HL-60/S4 (cell line): Measurements from ENCODE around the gene GTF3C5.
"Not testable (repeated sequence)": the region's sequence is repeated elsewhere in the genome, so short reads cannot be mapped to it uniquely, and the experiment has no call there.

Experiments
- in situ Hi-C: fragments of 300-500 bp; cut with MboI; formaldehyde crosslinking; loops from 2 replicates; pipeline ENCODE4 v1.14.3; 2022; ENCODE audit warnings: low sequenced_read_pairs

The GTF3C5 gene

DNA sequence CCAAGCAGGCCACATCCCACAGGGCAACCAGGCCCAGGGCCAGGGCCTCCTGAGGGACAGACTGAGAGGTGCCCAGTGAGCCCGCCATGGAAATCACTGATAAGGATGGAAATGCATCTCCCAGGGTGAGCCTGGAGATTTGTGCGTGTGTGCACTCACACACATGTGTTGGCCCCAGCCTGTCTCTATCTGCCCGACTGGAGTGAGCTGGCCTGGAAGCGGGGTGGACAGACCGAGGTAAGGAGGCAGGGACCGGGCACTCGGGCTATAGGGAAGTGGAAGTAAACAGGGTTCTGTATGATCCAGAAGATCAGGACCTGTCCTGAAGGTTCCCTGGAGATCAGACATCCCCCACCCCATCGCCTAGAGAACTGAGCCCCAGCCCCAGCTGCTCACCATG lies 34.9 kb upstream of the GTF3C5 start:
- in situ Hi-C loops = no loop called here

DNA sequence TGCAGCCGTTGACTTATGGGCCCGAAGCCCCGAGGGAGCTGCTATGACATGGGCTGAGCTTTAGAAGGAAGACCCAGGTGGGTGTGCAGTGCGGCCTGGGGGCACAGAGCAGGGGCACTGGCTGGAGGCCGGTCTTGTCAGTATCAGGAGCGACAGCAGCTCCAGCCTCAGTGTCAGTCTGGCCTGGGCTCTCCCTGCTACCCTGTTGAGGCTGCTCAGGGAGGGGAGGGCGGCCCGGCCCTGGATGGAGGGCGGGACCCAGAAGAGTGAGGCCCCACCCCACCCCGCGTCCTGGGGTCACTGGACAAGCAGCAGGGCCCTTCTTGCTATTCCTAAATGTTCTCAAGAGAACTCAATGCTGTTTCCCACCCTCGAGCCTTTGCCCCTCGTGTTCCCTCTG lies 34.3 kb upstream of the GTF3C5 start:
- in situ Hi-C loops = no loop called here

DNA sequence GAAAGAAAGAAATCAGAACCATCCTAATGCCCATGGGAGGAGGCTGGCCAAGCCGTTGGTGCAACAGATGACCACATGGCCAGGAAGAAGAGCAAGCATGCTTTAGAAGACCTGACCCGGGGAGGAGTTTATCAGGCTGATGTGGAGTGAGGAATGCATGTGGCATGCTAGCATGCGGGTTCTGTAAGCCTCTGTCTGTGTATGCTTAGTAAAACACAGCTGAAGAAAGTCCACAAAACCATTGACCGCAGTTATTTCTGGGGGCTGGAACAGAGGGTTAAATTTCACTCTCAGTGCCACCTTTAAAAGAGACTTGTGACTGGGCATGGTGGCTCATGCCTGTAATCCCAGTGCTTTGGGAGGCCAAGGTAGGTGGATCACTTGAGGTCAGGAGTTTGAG lies 33.2 kb upstream of the GTF3C5 start:
- in situ Hi-C loops = no loop called here

- in situ Hi-C loops = not testable (repeated sequence)
These were observed 32.6 kb upstream of the GTF3C5 start for GRCh38 chr9:132998221-132998620.

- in situ Hi-C loops = no loop called here
These were observed 31.8 kb upstream of the GTF3C5 start for GRCh38 chr9:132998831-132999635.

DNA sequence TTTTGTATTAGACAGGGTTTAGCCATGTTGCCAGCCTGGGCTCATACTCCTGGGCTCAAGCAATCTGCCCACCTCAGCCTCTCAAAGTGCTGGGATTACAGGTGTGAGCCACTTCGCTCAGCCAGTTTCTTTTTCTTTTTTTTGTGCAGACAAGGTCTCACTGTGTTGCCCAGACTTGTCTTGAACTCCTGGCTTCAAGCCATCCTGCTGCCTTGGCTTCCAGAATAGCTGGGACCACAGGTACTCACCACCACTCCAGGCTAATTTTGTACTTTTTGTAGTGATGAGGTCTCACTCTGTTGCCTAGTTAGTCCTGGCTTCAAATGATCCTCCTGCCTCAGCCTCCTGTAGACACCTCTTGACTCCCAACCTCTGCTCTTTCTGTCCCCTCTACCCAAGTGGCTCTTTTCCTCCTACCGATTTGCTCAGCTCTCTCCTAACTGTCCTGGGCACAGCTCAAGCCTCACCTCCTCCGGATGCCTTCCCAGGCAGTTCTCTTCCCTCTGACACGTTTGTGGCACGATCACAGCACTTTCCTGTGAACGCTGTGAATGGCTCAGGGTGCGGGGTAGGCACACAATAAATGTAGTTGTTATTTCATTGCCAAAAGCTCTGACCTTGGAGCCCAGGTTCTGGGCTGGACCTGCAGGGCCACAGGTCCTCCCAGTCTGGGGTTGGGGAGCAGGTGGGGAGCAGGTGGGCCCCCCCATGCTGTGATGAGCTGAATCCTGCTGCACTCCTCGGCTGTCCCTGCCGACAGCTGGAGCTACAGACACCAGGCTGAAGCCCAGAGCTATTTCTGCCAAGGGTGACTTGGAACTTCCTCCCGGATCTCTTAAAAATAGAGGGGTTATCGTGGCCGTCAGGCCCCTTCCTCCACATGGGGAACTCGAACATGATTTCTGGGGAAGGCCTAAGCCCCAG lies 28.4 kb upstream of the GTF3C5 start:
- in situ Hi-C loops = no loop called here

DNA sequence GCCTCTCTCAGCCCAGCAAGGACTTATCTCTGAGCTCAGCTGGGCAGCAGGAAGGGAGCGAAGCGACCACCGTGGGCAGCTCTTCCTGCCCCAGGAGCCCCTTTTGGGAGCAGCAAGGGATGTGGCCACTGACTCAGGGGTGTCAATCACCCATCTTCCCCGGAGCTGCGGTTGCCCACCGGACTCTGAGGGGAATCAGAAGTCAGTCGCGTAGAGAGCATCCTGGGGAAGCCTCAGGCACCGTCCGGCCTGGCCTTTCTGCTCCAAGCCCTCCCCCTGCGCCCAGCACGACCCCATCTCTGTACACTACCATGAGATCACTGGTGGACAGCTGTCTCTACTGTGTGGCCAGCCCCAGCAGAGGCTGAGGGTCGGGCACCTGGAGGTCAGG lies 27.7 kb upstream of the GTF3C5 start:
- in situ Hi-C loops = no loop called here

DNA sequence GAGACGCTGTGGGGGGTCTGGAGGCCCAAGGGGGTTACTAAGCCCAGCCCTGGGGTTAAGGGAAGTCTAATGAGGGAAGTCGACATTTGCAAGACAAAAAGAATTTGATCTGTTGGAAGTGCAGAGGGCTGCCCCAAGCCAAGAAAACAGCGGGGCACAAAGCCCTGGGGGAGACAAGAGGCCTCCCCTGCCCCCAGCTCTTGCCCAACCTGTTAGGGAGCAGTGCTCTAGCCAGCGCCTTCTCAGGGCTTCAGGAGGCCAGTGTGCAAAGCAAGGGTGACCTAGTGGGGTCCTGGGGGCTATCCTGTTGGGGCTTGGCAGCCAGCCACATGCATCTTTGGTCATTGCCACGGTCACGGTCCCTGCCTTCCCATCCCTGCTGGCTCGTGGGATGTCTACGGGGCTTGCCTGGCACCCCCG lies 27.1 kb upstream of the GTF3C5 start:
- in situ Hi-C loops = no loop called here

- in situ Hi-C loops = no loop called here
These were observed 26.5 kb upstream of the GTF3C5 start for GRCh38 chr9:133004091-133004998.

GRCh38 chr9:133004999-133005760 lies 25.6 kb upstream of the GTF3C5 start:
- in situ Hi-C loops = no loop called here

- in situ Hi-C loops = no loop called here
These were observed 24.8 kb upstream of the GTF3C5 start for GRCh38 chr9:133005957-133006356.

DNA sequence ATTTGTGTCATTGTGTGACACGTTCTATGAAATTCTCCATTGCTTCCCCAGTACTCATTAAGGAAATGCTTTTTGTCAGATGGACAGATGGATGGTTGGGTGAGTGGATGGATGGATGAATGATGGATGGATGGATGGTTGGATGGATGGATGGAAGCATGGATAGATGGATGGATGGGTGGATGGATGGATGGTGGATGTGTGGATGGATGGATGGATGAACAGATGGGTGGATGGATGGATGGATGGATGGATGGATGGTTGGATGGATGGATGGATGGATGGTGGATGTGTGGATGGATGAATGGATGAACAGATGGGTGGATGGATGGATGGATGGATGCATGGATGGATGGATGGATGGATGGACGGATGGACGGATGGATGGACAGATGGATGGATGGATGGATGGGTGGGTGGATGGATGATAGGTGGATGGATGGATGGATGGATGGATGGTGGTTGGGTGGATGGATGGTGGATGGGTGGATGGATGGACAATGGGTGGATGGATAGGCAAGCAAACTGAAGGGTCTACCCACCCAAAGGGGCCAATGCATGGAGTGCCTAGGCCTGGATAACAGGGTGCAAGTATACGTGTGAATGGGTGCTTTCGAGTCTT lies 24.0 kb upstream of the GTF3C5 start:
- in situ Hi-C loops = no loop called here

- in situ Hi-C loops = no loop called here
These were observed 22.4 kb upstream of the GTF3C5 start for GRCh38 chr9:133008406-133008805.

DNA sequence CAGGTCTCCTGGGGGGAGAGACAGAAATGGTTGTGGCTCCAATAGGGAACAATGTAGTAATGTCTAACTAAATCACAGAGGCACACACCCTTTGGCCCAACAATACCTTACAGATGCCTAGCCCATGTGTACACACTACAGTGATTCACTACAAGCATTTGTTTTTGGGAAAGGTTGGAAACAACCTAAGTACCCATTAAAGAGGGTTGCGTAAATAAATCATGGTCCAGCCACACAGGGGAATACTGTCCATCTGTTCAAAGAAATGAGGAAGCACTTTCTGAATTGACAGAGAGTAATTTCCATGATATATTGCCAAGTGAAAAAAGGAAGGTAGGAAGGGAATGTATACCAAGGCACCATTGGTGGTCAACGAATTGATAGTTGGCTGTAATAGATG lies 22.0 kb upstream of the GTF3C5 start:
- in situ Hi-C loops = no loop called here

DNA sequence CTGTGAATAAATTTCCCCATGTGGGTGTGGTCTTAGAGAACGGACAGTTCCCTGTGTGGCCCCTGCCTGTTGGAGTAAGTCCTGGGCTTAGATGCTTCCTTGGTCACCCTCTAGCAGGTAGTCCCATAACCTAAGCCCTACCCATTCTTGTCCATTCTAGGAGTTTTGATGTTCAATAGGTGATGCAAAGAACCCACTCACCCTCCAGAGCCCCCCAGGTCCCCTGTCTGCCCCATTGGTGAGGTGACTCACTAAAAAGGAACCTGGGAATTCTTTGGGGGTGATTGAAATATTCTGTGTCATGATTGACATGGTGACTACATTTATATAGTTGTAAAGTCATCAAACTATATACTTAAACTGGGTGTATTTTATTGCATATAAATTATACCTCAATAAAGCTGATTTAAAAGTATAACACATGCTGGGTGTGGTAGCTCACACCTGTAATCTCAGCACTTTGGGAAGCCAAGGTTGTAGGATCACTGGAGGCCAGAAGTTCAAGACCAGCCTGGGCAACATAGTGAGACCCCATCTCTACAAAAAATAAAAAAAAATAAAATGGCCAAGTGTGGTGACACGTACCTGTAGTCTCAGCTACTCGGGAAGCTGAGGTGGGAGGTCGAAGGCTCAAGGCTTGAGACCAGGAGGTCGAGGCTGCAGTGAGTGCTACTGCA lies 20.8 kb upstream of the GTF3C5 start:
- in situ Hi-C loops = no loop called here

GRCh38 chr9:133014696-133015095 lies 16.1 kb upstream of the GTF3C5 start:
- in situ Hi-C loops = no loop called here

DNA sequence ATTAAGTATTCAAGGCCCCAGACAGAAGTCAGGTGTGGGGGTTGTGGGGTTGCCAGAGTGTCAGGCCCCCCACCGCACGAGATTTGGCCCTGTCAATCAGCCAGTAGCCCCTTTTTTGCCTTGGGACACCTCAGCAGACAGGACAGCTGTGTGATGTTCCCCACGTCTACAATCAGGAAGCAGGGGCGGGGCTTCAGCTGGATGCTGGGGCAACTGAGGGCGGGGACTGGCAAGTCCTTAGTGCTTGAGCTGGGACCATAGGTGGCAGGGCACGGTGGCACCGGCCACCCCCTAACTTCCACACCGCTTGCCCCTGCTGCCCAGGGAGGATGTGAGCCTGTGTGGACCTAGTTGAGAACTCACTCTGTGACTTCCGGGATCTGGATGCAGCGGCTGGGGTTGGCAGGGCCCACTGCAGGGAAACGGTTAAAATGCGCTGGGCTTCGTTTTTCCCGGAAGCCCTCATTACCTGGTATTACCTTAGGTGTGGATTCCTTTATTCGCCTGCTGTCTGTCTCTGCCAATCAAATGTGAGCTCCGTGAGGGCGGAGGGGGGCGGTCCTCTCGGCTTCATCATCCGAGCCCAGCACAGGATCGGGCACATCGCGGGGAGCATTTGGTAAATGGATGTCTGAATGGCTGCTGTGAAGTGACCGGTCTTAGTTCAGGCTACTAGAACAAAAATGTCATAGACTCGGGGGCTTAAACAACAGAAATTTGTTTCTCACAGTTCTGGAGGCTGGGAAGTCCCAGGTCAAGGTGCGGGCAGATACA lies 7.5 kb upstream of the GTF3C5 start:
- in situ Hi-C loops = no loop called here

GRCh38 chr9:133026426-133026825 lies 4.4 kb upstream of the GTF3C5 start:
- in situ Hi-C loops = no loop called here
